HG03108 (cell line): ENCODE results near the gene TMEM39B.
"Not testable (repeated sequence)": the region's sequence is repeated elsewhere in the genome, so short reads cannot be mapped to it uniquely, and the experiment has no call there.

Experiments used
- ATAC-seq: cut with Tn5 transposase; IDR thresholded peaks from one replicate; pipeline ENCODE4 v1.9.1; 2021; ENCODE audit warnings: moderate library complexity; ENCODE audit not compliant: unreplicated experiment

TMEM39B gene

GRCh38 chr1:32111789-32112188 lies 39.0 kb downstream of the TMEM39B start:
- no peak for ATAC-seq

- ATAC-seq = no peak
These were observed 40.2 kb downstream of the TMEM39B start for GRCh38 chr1:32112806-32113375.

- not testable (repeated sequence) for ATAC-seq
These were observed 40.7 kb downstream of the TMEM39B start for GRCh38 chr1:32113436-32113835.

- no peak for ATAC-seq
These were observed 41.7 kb downstream of the TMEM39B start for GRCh38 chr1:32114420-32114819.

GRCh38 chr1:32115496-32115895 lies 42.8 kb downstream of the TMEM39B start:
- ATAC-seq = no peak

GRCh38 chr1:32116531-32116930 lies 43.8 kb downstream of the TMEM39B start:
- no peak for ATAC-seq

GRCh38 chr1:32122151-32122550 lies 49.4 kb downstream of the TMEM39B start:
- ATAC-seq = no peak

GRCh38 chr1:32123361-32123760 lies 50.6 kb downstream of the TMEM39B start:
- ATAC-seq = not testable (repeated sequence)

- no peak for ATAC-seq
These were observed 52.6 kb downstream of the TMEM39B start for GRCh38 chr1:32125313-32125712.

- ATAC-seq = no peak
These were observed 54.0 kb downstream of the TMEM39B start for GRCh38 chr1:32126770-32127169.

- ATAC-seq = no peak
These were observed 54.9 kb downstream of the TMEM39B start for GRCh38 chr1:32127409-32128198.

GRCh38 chr1:32128479-32128878 lies 55.7 kb downstream of the TMEM39B start:
- ATAC-seq = no peak

GRCh38 chr1:32128964-32129363 lies 56.2 kb downstream of the TMEM39B start:
- ATAC-seq = no peak

GRCh38 chr1:32133950-32134280 lies 61.2 kb downstream of the TMEM39B start:
- not testable (repeated sequence) for ATAC-seq

GRCh38 chr1:32137111-32137510 lies 64.4 kb downstream of the TMEM39B start:
- no peak for ATAC-seq

GRCh38 chr1:32138965-32139364 lies 66.2 kb downstream of the TMEM39B start:
- ATAC-seq = no peak

GRCh38 chr1:32142446-32143301 lies 69.9 kb downstream of the TMEM39B start:
- no peak for ATAC-seq

GRCh38 chr1:32143302-32143695 lies 70.6 kb downstream of the TMEM39B start:
- ATAC-seq = not testable (repeated sequence)

GRCh38 chr1:32144033-32144432 lies 71.3 kb downstream of the TMEM39B start:
- no peak for ATAC-seq

GRCh38 chr1:32147799-32148198 lies 75.1 kb downstream of the TMEM39B start:
- ATAC-seq = not testable (repeated sequence)

- ATAC-seq = no peak
These were observed 78.1 kb downstream of the TMEM39B start for GRCh38 chr1:32150847-32151246.

- no peak for ATAC-seq
These were observed 78.6 kb downstream of the TMEM39B start for GRCh38 chr1:32151319-32151787.
